Activated gamma-delta T cell treated with Interleukin-2 at 50 U/mL for 16 hours (primary cell): ENCODE results near the gene SESN1.
A peak's percentile ranks its signal among the peaks of the same experiment; 100 is the strongest.

Experiments used
- DNase-seq: peaks from one replicate; pipeline ENCODE4 v3.0.0-alpha.2; 2020

Gene SESN1

DNA sequence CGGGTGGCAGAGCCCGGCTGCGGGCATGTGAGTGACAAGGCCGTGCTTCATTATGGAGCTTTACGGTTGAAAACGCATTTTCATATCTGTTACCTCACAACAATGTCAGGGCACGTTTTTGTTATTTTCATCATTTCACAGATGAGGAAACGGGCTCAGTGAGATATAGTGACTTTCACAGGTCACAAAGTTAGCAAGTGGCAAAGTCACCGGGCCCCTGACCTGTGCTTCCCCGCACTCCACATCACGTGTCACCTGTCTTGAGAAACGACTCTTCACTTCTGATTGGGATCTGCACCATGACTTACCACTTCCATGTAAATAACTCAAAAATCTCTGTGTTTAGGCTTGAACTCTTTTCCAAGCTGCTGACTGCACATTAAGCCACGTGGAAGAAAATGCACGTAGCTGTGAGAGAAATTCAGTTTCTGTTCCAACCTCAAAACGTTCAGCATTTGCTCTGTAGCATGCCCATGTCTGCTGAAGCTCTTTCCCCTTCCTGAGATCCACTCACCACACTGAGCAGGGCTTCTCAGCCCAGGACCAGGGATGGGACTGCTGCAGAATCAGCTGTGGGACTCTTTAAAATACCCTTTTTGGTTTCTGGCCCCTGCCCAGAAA, 139.2 kb downstream of the SESN1 start:
- no peak for DNase-seq

DNA sequence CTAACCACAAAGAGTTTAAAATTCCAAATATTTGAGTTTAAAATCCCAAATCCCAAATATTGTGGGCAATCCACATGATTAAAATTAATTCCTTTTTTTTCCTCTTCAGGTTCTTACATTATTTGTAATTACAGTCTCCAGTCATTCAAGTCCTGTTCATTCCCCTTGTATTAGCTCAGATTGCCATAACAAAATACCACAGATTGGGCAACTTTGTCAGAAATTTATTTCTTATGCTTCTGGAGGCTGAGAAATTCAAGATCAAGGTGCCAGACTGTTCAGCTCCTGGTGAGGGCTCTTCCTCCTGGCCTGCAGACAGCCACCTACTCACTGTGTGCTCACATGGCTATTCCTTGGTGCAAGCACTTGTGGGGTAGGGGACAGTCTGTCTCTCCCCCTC, 141.0 kb downstream of the SESN1 start:
- DNase-seq: no peak

DNA sequence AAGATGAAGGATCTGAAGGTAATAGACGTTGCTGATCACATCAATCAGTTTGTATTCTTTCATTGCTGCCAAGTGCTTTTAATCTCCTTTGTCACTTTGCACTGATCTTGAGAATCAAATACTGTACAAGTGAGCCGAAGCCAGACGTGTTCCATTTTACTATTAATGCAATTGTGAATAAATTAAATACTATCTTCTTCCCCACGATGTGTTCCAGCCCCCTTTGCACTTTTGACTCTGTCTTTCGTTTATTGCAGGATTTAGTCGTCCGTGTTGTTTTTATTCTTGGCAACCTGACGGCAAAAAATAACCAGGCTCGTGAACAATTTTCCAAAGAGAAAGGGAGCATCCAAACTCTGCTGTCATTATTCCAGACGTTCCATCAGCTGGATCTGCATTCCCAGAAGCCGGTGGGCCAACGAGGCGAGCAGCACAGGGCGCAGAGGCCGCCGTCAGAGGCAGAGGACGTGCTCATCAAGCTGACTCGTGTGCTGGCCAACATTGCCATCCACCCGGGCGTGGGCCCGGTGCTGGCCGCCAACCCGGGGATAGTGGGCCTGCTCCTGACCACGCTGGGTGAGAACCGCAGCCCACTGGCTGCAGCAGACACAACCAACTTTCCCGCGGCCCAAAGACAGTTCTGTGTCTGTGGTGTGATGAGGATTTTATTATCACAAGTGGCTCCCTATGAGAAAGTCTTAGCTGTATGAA, 141.7 kb downstream of the SESN1 start:
- no peak for DNase-seq

DNA sequence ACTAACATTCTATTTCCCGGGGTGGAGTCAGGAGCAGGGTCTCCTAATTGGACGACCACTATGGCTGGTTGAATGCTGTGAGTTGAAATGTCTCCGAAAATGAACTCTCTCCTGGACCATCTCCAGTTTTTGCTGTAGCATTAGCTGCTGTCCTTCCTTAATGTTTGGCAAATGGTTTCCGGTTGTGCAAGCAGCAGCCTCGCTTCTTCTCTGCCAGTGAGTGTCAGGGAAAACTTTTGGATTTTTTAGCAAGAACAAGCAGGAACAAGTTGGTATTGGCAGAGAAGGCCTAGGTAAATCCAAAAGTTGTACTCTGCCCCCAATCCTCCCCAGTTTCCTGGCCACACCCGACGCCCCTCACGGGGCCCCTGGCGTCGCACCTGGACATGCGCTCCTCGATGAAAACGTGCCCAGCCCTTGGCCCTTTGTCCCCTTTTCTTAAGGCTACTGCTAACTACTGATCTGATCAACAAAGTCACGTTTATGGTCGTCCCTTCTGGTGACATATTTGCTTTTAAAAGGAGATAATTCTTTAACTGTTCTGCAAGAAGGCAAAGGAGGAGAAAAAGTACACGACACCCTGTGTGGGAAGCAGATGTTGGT, 143.2 kb downstream of the SESN1 start:
- DNase-seq: no peak

DNA sequence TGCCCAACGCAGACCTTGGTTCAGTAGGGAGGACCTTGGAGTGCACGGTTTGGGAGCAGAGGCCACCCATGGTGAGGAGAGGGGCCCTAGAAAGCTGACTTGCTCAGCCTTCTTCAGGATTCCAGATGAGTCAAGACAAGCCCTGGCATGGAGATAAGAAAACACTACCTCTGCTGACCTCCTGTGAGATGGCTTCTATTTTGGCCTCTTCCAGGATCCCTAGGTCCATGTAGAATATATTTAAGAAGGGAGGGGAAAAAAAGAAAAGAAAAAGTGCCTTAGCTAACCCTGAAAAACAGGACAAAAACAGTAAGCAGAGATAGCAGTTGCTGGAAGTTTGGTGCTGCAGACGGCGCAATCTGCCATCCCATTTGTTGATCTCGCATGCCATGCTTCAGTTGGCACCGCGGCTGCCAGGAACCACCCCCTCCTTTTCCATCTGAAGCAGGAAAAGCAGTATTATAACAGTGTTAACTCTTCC, 146.4 kb downstream of the SESN1 start:
- no peak for DNase-seq

DNA sequence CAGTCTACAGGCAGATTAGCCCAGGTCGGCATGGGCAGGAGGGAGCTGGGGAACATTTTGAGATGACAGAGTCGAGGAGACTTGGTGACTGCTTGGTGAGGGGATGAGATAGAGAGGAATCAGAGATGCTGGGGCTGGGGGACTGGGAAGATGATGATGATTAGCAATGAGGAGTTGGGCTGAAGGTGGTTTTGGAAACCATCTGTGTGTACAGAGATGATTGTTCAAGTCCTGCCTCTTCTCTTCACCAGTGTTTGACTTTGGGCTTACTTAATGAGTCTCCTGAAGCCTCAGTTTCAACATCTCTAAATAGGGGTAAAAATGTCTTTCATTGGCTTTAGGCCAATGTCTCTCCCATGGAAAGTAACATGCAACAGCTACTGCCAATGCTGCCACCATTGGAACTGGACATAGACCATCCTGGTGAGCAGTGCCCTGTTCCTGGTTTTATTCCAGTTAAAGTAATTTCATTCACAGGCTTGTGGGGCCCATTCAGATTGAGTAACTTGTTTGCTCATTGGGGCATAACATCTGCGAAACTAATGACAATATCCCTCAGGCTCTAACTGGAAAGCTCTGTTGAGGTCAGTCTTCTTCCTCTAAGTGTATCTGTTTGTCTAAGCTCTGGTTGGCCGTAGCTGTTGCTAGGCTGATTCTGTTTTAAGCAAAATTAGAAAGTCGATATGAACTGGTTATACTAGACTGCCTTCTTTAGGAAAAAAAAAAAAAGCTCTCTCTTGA, 147.4 kb downstream of the SESN1 start:
- DNase-seq: no peak

DNA sequence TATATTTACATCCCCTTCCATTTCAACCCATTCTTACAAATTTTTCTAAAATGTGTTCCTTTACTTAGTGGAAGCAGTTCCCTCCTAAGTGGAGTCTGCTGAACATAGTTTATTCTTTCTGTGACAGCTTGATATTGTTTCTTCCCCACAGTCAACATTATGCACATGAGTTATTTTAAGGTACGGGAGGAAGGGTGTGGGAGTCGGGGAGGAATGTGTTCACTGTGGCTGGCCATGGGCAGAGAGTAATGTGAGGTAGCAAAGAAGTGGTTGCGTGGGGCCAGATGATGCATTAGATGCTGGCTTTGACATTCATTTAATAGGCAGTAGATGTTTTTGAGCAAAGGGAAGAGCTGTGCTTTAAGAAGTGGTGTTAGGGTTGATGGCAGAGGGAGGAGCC, 148.0 kb downstream of the SESN1 start:
- DNase-seq: no peak

DNA sequence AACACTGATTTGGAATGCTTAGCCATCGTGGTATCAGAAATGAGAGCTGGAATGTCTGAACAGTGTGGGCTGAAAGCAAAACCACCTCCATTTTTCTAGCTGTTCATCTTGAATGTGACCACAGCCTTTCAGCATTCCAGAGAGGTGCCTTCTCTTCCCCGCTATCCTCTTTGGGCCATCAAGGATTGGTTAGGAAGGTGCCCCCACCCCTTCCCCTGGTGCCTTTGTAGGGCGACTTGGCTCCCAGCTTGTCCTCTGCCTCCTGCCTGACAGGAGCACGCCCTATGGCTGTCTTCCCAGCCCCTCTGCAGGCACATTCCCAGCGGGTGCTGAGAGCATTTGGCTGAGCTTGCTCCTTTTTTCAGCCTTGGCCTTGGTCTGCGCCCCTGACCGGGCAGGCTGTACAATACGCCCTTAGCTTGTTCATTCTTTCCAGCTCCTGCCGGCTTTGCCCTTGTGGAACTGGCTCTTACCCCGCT, 148.9 kb downstream of the SESN1 start:
- no peak for DNase-seq

DNA sequence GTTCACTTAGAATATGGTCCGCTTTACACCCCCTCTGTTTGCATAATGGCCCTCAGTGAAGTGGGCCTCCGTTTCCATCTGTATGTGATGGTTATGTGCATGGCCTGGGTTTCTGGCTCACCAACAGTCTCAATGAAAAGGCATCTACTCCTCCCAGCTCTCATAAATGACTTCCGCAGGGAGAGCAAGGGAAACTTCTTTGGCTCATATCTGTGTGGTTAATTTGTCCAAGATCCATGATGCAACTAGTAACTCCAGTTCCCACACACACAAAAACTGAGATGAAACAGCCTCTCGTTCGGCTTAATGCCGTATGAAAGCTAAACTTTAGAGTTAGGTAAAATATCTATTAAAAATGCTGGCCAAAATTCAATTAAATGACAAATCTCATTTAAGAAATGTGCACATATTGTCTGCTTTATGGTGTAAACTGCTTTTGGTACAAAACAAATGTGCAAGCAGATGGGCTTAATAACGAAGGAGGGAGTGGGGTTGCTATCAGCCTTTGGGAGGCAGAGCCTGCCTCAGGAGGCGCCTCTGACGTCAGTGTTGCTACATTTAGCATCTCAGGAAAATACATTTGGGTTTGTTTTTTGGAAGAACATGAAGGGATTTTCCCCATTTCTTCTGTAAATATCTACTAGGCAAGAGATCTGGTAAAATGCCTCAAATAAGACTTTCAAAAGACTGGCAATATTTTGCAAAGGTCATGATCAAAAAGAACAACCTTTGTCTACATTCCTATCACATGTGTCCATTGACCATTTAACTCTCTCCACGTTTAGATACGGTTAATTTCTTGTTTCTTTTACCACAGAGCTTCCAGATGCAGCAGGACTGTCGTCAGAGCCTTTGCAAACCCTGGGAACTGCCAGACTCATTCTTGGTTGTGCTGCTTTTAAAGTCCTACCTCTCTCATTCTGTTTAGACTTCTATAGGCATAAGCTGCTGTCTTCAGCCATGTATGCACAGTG, 149.7 kb downstream of the SESN1 start:
- DNase-seq: no peak

DNA sequence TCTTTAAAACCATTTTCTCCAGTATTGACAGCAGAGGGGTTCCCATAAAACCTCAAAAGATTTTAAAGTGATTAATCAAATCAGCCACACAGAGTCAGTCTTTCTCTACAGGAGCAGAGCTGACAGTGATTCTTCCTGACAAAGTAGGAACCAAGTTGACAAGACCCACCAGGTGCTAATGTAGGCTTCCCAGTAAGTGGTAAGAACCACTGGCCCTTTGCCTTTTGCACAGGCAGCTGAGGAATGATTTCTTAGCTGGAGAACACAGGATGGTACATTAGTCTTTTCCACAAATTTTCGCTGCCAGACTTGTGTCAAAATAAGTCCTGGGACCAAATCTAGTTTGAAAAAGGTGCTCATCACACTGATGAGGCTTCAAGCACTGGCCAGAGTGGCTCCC, 150.6 kb downstream of the SESN1 start:
- DNase-seq: no peak

DNA sequence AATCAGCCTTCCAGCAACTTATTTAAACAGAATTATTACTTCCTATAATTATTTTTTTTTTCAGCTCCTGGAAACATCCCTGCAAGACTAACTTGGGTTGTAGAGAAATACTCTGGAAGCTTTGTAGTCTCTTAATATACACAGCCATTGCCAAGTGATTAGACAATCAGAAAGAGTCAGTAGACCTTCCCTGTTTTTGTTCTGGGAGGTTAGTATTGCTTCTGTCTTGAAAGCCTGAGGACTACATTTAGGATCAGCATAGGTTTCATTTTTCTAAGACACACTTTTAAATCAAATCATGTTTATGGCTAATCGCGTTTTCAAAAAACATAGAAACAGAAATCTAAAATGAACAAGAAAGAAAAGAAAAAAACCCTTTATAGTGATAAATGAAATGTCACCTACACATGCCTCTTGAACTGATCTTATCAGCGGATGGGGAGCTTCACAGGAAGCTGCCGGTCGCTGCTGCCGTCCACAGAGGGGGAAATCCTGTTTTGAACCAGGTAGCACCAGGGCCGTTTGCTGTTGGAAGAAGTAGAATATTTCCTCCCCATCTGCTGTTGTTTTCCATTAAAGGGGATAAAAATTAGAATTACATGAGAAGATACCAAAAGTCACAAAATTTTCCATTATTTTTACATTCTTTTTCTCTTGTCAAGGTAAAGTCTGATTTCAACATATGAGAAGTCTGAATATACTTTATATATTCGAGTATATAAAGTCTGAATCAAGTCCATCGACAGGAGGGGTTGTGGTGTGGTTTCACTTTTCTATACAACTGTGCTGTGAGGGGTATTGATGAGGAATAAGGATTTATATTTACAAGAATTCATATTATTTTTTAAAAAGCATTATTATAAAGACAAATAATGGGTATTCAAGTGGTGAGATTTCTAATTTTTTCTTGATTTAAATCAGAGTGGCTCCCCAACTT, 151.8 kb downstream of the SESN1 start:
- peak; percentile 67 for DNase-seq

DNA sequence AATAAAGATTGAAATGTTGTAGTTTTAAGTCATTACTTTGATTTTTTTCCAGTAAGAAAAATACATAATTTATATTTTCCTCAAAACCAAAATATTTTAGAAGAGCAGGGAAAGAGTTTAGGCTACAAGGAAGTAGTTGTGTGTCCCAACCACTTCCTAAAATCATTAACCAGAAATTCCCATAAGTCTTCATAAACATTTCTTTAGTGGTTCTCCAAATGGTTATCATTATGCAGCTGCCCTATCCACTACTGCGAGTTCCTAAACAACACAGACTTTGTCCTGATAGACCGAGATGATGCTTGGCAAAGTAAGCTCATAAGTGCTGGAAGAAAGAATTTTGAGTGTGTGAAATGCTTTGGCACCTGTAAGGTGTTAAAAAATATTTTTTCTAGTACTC, 152.8 kb downstream of the SESN1 start:
- DNase-seq: no peak

DNA sequence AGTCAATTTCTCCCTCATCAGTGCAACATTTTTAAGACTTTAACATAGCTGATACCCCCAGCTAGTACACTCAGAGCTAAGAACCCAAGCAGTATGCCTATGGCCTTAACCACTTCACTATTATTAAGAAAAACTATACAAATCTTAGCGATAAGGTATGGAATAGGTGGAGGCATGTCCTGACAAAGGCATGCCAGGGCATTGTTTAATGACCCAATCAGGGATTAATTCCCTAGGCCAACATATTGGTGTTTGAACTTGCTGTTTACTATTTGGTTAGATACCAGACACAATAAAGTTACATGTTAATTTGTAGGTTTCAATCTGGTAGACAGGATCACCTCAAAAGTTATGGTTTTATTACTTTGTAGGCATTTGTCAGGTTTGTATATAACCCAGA, 153.4 kb downstream of the SESN1 start:
- DNase-seq: no peak

DNA sequence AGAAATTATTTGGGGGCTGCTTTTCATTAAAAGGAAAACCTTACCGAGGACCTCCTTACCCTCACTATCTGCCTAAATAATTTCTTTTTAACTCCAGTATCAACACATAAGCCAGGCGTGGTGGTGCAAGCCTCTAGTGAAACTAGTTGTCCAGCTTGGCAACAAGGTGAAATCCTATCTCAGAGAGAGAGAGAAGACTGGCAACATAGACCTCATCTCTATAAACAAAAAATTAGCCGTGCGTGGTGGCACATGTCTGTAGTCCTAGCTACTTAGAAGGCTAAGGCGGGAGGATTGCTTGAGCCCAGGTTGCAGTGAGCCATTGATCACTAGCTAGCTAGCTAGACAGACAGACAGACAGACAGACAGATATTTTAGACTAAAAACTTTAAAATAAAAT, 153.9 kb downstream of the SESN1 start:
- no peak for DNase-seq

DNA sequence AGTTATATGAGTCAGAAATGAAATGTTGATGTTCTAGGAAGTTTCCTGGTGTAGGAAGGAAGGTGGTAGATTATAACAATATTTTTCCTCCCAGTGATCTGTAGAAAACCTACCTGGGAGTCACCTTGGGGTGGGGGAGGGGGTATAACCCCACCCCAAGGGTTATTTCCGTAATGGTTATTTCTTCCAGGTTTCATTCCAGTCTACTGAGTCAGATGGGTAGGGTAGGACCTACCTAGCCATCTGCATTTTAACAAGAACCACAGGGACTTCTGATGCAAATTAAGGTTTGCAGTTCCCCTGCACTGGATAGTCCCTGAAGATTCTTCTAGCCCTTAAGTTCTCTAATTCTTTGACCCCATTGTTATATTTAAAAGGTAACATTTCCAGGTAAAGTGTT, 157.5 kb downstream of the SESN1 start:
- DNase-seq: no peak
